ENCODE data around the gene FAM50A.

DNA sequence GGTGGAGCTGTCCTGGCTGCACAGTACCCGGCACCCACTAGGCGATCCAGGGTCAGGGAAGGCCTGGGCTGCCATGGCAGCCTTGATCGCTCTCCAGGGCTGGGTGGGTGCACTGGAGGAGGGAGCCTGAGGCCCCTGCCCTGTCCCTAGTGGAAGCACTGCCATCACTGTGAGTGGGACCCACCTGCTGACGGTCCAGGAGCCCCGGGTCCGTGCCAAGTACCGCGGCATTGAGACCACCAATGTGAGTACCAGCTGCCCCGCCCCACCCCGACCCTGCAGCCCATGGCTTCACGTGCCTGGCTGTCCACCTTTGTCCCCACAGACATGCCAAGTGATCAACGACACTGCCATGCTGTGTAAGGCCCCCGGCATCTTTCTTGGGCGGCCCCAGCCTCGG lies 23.0 kb downstream of the FAM50A start:
- TF ChIP-seq EP300 (IDR thresholded peaks at IDR 0.05) (no peak), POLR2AphosphoS5 (IDR thresholded peaks at IDR 0.05) (no peak)
- TF ChIP-seq, protein P1, sequence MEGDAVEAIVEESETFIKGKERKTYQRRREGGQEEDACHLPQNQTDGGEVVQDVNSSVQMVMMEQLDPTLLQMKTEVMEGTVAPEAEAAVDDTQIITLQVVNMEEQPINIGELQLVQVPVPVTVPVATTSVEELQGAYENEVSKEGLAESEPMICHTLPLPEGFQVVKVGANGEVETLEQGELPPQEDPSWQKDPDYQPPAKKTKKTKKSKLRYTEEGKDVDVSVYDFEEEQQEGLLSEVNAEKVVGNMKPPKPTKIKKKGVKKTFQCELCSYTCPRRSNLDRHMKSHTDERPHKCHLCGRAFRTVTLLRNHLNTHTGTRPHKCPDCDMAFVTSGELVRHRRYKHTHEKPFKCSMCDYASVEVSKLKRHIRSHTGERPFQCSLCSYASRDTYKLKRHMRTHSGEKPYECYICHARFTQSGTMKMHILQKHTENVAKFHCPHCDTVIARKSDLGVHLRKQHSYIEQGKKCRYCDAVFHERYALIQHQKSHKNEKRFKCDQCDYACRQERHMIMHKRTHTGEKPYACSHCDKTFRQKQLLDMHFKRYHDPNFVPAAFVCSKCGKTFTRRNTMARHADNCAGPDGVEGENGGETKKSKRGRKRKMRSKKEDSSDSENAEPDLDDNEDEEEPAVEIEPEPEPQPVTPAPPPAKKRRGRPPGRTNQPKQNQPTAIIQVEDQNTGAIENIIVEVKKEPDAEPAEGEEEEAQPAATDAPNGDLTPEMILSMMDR (IDR thresholded peaks at IDR 0.05) = no peak

Measured in esophagus muscularis mucosa (tissue), 4 donors.